ENCODE measurements around the gene CCDC142.

CCDC142 gene

DNA sequence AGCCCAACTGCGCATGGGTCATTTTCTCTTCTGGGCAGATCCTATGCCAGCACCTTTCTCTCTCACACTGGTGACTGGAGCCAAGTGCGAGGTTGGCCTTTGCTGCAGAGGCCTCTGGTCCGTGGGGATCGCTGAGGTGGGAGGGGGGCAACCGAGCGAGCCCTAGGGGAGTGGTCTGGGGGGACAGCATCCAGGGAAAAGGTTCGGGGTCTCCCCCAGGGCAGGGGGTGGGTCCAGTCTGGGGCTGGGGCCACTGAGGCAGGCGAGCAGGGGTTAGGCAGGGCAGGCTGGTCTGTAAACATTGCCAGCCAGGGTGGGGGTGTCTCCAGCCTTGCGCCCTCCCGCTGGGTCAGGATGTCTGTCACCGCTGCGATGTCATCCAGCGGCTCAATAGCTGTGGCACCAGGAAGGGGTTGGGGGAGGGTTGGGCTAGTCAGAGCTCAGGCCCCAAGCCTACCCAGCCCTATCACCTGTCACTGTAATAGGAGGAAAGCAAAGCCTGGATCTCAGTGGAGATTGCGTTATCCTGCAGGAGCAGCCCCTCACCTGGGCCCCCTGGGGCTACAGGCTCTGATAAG lies 56.5 kb downstream of the CCDC142 start:
- Histone ChIP-seq H3K4me3 (ENCODE audit: severe bottlenecking) (no peak overlapping the region), H3K9me3 (ENCODE audit: severe bottlenecking) (no peaks in the 10 kb centered on the region), H3K36me3 (ENCODE audit: low read depth) (peaks cover 74% of the 10 kb centered on the region), H3K27me3 (ENCODE audit: insufficient read depth, poor library complexity, severe bottlenecking) (no peaks in the 10 kb centered on the region), H3K4me1 (ENCODE audit: insufficient read depth, poor library complexity, severe bottlenecking) (peaks cover 26% of the 10 kb centered on the region), H3K27ac (ENCODE audit: poor library complexity, severe bottlenecking) (peak overlapping the region; percentile 92)
- no peak for ATAC-seq (ENCODE audit: low read depth)
- TF ChIP-seq, protein P1, sequence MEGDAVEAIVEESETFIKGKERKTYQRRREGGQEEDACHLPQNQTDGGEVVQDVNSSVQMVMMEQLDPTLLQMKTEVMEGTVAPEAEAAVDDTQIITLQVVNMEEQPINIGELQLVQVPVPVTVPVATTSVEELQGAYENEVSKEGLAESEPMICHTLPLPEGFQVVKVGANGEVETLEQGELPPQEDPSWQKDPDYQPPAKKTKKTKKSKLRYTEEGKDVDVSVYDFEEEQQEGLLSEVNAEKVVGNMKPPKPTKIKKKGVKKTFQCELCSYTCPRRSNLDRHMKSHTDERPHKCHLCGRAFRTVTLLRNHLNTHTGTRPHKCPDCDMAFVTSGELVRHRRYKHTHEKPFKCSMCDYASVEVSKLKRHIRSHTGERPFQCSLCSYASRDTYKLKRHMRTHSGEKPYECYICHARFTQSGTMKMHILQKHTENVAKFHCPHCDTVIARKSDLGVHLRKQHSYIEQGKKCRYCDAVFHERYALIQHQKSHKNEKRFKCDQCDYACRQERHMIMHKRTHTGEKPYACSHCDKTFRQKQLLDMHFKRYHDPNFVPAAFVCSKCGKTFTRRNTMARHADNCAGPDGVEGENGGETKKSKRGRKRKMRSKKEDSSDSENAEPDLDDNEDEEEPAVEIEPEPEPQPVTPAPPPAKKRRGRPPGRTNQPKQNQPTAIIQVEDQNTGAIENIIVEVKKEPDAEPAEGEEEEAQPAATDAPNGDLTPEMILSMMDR (IDR thresholded peaks at IDR 0.05; ENCODE audit: poor library complexity, severe bottlenecking), result no peak
- DNase-seq (ENCODE audit: low spot score), result no peak

DNA sequence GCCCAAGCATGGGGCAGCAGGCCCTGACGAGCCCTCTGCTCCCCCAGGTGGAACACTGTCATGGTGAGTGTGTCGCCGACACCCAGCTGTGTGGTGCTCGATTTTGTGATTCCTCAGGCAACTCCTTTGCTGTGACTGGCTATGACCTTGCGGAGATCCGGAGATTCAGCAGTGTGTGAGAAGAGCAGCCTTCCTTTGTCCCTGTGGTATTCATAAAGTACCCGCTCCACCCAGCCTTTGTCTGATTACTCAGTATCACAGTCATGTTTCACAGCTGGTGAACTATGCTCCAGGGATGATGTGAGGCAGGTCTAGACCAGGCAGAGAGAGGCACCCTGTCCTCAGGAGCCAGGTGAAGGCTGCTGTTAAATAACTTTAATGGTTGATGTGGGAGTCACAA lies 57.3 kb downstream of the CCDC142 start:
- peaks cover 67% of the 10 kb centered on the region for H3K36me3 ChIP-seq (ENCODE audit: low read depth)
- no peaks in the 10 kb centered on the region for H3K9me3 ChIP-seq (ENCODE audit: severe bottlenecking)
- peaks cover 30% of the 10 kb centered on the region for H3K4me1 ChIP-seq (ENCODE audit: insufficient read depth, poor library complexity, severe bottlenecking)
- ATAC-seq (ENCODE audit: low read depth), result peak; percentile 70
- H3K27ac ChIP-seq (ENCODE audit: poor library complexity, severe bottlenecking), result peak overlapping the region; percentile 92
- H3K4me3 ChIP-seq (ENCODE audit: severe bottlenecking), result no peak overlapping the region
- no peaks in the 10 kb centered on the region for H3K27me3 ChIP-seq (ENCODE audit: insufficient read depth, poor library complexity, severe bottlenecking)
- peak; percentile 84 for DNase-seq (ENCODE audit: low spot score)
- TF ChIP-seq, protein P1 (IDR thresholded peaks at IDR 0.05; ENCODE audit: poor library complexity, severe bottlenecking), result no peak

DNA sequence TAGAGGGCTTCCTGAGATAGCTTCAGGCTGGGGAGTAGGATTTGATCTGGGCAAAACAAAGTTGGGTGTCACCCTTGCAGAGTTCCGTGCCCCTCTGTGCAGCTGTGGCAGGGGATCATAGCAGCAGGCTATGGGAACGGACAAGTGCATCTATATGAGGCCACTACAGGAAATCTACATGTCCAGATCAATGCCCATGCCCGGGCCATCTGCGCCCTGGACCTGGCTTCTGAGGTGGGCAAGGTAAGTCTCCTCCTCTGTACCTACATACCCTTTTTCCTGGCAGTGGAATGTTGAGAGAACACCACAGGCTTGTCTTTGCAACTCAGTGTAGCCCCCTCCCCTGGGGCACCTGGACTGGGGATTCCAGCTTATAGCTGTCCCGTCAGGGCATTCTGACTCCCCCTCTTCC lies 57.8 kb downstream of the CCDC142 start:
- DNase-seq (ENCODE audit: low spot score), result no peak
- peaks cover 27% of the 10 kb centered on the region for H3K4me1 ChIP-seq (ENCODE audit: insufficient read depth, poor library complexity, severe bottlenecking)
- peaks cover 62% of the 10 kb centered on the region for H3K36me3 ChIP-seq (ENCODE audit: low read depth)
- no peak overlapping the region for H3K4me3 ChIP-seq (ENCODE audit: severe bottlenecking)
- no peaks in the 10 kb centered on the region for H3K9me3 ChIP-seq (ENCODE audit: severe bottlenecking)
- H3K27ac ChIP-seq (ENCODE audit: poor library complexity, severe bottlenecking), result peak overlapping the region; percentile 92
- H3K27me3 ChIP-seq (ENCODE audit: insufficient read depth, poor library complexity, severe bottlenecking), result no peaks in the 10 kb centered on the region
- TF ChIP-seq, protein P1 (IDR thresholded peaks at IDR 0.05; ENCODE audit: poor library complexity, severe bottlenecking), result no peak
- ATAC-seq (ENCODE audit: low read depth), result no peak

DNA sequence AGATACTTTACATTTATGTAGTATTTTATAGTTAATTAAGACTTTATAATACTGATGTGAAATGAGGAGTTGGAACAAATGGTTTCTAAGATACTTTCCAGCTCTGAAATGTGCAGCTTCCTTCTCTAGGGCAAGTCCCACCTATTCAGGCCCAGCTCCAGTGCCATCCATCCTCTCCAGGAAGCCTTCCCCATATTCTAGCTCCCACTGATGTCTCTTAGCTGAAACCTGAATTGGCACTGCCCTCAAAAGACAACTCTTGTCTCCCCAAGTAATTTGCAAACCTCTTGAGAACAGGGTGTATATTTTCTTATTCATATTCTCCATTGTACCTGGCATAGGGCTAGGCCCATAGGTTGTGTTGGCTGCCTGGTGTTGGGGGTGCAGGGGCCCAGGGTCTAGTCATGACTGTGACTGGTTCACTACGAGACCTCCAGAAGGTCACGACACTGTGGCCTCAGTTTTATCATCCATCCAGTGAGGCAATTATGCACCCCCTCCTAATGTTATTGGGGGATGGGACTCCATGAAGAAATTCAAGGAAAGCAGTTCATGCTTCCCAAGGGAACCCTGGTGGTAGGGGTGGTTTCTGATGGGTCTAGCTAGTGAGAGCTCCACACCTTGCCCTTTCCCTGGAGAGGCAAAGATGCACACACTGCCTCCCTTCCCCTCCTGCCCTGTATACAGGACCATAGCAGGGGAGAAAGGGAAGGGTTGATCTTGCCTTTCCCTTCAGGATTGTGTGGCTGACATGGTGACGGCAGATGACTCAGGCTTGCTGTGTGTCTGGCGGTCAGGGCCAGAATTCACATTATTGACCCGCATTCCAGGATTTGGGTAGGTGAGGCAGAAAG lies 58.4 kb downstream of the CCDC142 start:
- DNase-seq (ENCODE audit: low spot score) (no peak), ATAC-seq (ENCODE audit: low read depth) (no peak)
- no peaks in the 10 kb centered on the region for H3K27me3 ChIP-seq (ENCODE audit: insufficient read depth, poor library complexity, severe bottlenecking)
- H3K4me3 ChIP-seq (ENCODE audit: severe bottlenecking), result no peak overlapping the region
- peaks cover 27% of the 10 kb centered on the region for H3K4me1 ChIP-seq (ENCODE audit: insufficient read depth, poor library complexity, severe bottlenecking)
- H3K27ac ChIP-seq (ENCODE audit: poor library complexity, severe bottlenecking), result peak overlapping the region; percentile 92
- H3K36me3 ChIP-seq (ENCODE audit: low read depth), result peaks cover 56% of the 10 kb centered on the region
- TF ChIP-seq, protein P1 (IDR thresholded peaks at IDR 0.05; ENCODE audit: poor library complexity, severe bottlenecking), result no peak
- H3K9me3 ChIP-seq (ENCODE audit: severe bottlenecking), result no peaks in the 10 kb centered on the region
